HG02623 (cell line): Measurements from ENCODE around the gene ZNF488.

Source experiments
- ATAC-seq: cut with Tn5 transposase; IDR thresholded peaks from one replicate; pipeline ENCODE4 v1.9.1; 2021; ENCODE audit warnings: moderate library complexity; ENCODE audit not compliant: unreplicated experiment

ZNF488 gene

GRCh38 chr10:47367646-47368045 lies 16.4 kb downstream of the ZNF488 start:
- ATAC-seq: no peak

GRCh38 chr10:47366731-47367460 lies 17.2 kb downstream of the ZNF488 start:
- ATAC-seq: no peak

- ATAC-seq: no peak
Measured at GRCh38 chr10:47366181-47366631, 17.9 kb downstream of the ZNF488 start.

GRCh38 chr10:47365431-47366180 lies 18.5 kb downstream of the ZNF488 start:
- ATAC-seq: no peak

GRCh38 chr10:47364911-47365310 lies 19.2 kb downstream of the ZNF488 start:
- no peak for ATAC-seq

GRCh38 chr10:47364366-47364765 lies 19.7 kb downstream of the ZNF488 start:
- ATAC-seq: no peak

GRCh38 chr10:47363781-47364180 lies 20.3 kb downstream of the ZNF488 start:
- ATAC-seq: no peak

- ATAC-seq: no peak
Measured at GRCh38 chr10:47362199-47362598, 21.9 kb downstream of the ZNF488 start.

GRCh38 chr10:47361293-47361692 lies 22.8 kb downstream of the ZNF488 start:
- ATAC-seq: no peak

- no peak for ATAC-seq
Measured at GRCh38 chr10:47360419-47361040, 23.6 kb downstream of the ZNF488 start.

- no peak for ATAC-seq
Measured at GRCh38 chr10:47359626-47360418, 24.3 kb downstream of the ZNF488 start.

- ATAC-seq: no peak
Measured at GRCh38 chr10:47359101-47359500, 25.0 kb downstream of the ZNF488 start.

GRCh38 chr10:47358457-47358856 lies 25.6 kb downstream of the ZNF488 start:
- no peak for ATAC-seq

- no peak for ATAC-seq
Measured at GRCh38 chr10:47357911-47358310, 26.2 kb downstream of the ZNF488 start.

GRCh38 chr10:47357131-47357582 lies 26.9 kb downstream of the ZNF488 start:
- ATAC-seq: no peak

- no peak for ATAC-seq
Measured at GRCh38 chr10:47356708-47357107, 27.4 kb downstream of the ZNF488 start.

- ATAC-seq: no peak
Measured at GRCh38 chr10:47354900-47355299, 29.2 kb downstream of the ZNF488 start.

GRCh38 chr10:47354165-47354564 lies 29.9 kb downstream of the ZNF488 start:
- ATAC-seq: no peak

- ATAC-seq: no peak
Measured at GRCh38 chr10:47353351-47353750, 30.7 kb downstream of the ZNF488 start.

GRCh38 chr10:47351899-47352815 lies 31.9 kb downstream of the ZNF488 start:
- ATAC-seq: no peak
